Osteocyte (in vitro differentiated cells): ENCODE results near the gene RAB31. TPM values are rescaled to one million over a fixed set of nuclear protein-coding genes. Genes with fewer than 3 reads are reported as not detected.
A peak's percentile ranks its signal among the peaks of the same experiment; 100 is the strongest.

Experiments used
- DNase-seq: peaks from one replicate; pipeline ENCODE4 v3.0.0; 2021; ENCODE audit warnings: mixed read lengths; ENCODE audit not compliant: unreplicated experiment; ENCODE audit errors: extremely low spot score
- H3K27ac Mint-ChIP-seq: one replicate; pipeline ENCODE4 v1.8.0; 2021; ENCODE audit warnings: mild to moderate bottlenecking, mixed read lengths; ENCODE audit not compliant: unreplicated experiment
- H3K27me3 Mint-ChIP-seq: one replicate; pipeline ENCODE4 v1.8.0; 2021; ENCODE audit warnings: mixed read lengths; ENCODE audit not compliant: unreplicated experiment
- H3K36me3 Mint-ChIP-seq: one replicate; pipeline ENCODE4 v1.8.0; 2021; ENCODE audit warnings: mixed read lengths; ENCODE audit not compliant: unreplicated experiment
- H3K4me1 Mint-ChIP-seq: one replicate; pipeline ENCODE4 v1.8.0; 2021; ENCODE audit warnings: mixed read lengths; ENCODE audit not compliant: unreplicated experiment
- H3K4me3 Mint-ChIP-seq: one replicate; pipeline ENCODE4 v1.8.0; 2021; ENCODE audit warnings: mild to moderate bottlenecking, moderate library complexity, mixed read lengths; ENCODE audit not compliant: unreplicated experiment
- H3K9me3 Mint-ChIP-seq: one replicate; pipeline ENCODE4 v1.8.0; 2021; ENCODE audit warnings: mixed read lengths; ENCODE audit not compliant: unreplicated experiment
- CTCF ChIP-seq: fragments of 200-600 bp; sonication (generic); IDR thresholded peaks from 2 replicates; pipeline ENCODE4 v1.5.0; 2021; ENCODE audit warnings: antibody characterized with exemption, mild to moderate bottlenecking, moderate library complexity
- total RNA-seq: library from RNA; stranded (reverse); gene quantifications from 2 replicates; pipeline ENCODE4 v1.2.1, GENCODE V29; 2021

RAB31 gene
- total RNA-seq, 1 donor from 2014 or later: 90.8 TPM

- H3K9me3 Mint-ChIP-seq: peaks cover 7% of the 10 kb centered on the region
- TF ChIP-seq CTCF: no peak
- H3K4me1 Mint-ChIP-seq: peaks cover 30% of the 10 kb centered on the region
- H3K27ac Mint-ChIP-seq: no peak overlapping the region
- H3K27me3 Mint-ChIP-seq: no peaks in the 10 kb centered on the region
- no peak for DNase-seq
- H3K36me3 Mint-ChIP-seq: peaks cover 12% of the 10 kb centered on the region
- no peak overlapping the region for H3K4me3 Mint-ChIP-seq
Observed at GRCh38 chr18:9824952-9825371, 116.9 kb downstream of the RAB31 start.

GRCh38 chr18:9825571-9826073 is 117.5 kb downstream of the RAB31 start:
- H3K36me3 Mint-ChIP-seq: peaks cover 6% of the 10 kb centered on the region
- DNase-seq: no peak
- H3K9me3 Mint-ChIP-seq: peaks cover 2% of the 10 kb centered on the region
- no peaks in the 10 kb centered on the region for H3K27me3 Mint-ChIP-seq
- H3K27ac Mint-ChIP-seq: no peak overlapping the region
- H3K4me3 Mint-ChIP-seq: no peak overlapping the region
- no peak for TF ChIP-seq CTCF
- peaks cover 30% of the 10 kb centered on the region for H3K4me1 Mint-ChIP-seq

GRCh38 chr18:9826685-9827084 is 118.6 kb downstream of the RAB31 start:
- no peak for TF ChIP-seq CTCF
- Mint-ChIP-seq H3K27me3 (no peaks in the 10 kb centered on the region), H3K4me1 (peaks cover 30% of the 10 kb centered on the region), H3K9me3 (no peaks in the 10 kb centered on the region), H3K36me3 (no peaks in the 10 kb centered on the region), H3K27ac (peak overlapping the region; percentile 76), H3K4me3 (no peak overlapping the region)
- DNase-seq: no peak

- H3K4me1 Mint-ChIP-seq: peaks cover 30% of the 10 kb centered on the region
- H3K36me3 Mint-ChIP-seq: peaks cover 4% of the 10 kb centered on the region
- TF ChIP-seq CTCF: no peak
- DNase-seq: no peak
- H3K4me3 Mint-ChIP-seq: no peak overlapping the region
- H3K27ac Mint-ChIP-seq: peak overlapping the region; percentile 81
- no peaks in the 10 kb centered on the region for H3K27me3 Mint-ChIP-seq
- no peaks in the 10 kb centered on the region for H3K9me3 Mint-ChIP-seq
Observed at GRCh38 chr18:9827211-9827792, 119.2 kb downstream of the RAB31 start.

GRCh38 chr18:9827793-9828505 is 119.8 kb downstream of the RAB31 start:
- no peaks in the 10 kb centered on the region for H3K27me3 Mint-ChIP-seq
- peak overlapping the region; percentile 81 for H3K27ac Mint-ChIP-seq
- peaks cover 30% of the 10 kb centered on the region for H3K4me1 Mint-ChIP-seq
- peaks cover 10% of the 10 kb centered on the region for H3K36me3 Mint-ChIP-seq
- H3K4me3 Mint-ChIP-seq: no peak overlapping the region
- no peak for DNase-seq
- no peak for TF ChIP-seq CTCF
- no peaks in the 10 kb centered on the region for H3K9me3 Mint-ChIP-seq
